Neuronal stem cell (in vitro differentiated cells): ENCODE results near the gene TP53BP2.
"Not testable (repeated sequence)": the region's sequence is repeated elsewhere in the genome, so short reads cannot be mapped to it uniquely, and the experiment has no call there.

Experiments
- DNase-seq: peaks from one replicate; pipeline ENCODE4 v3.0.0-alpha.2; 2013; ENCODE audit warnings: low spot score
- H2AFZ ChIP-seq: one replicate; pipeline ENCODE4 v1.6.1; 2013; ENCODE audit warnings: mild to moderate bottlenecking, low read length, inconsistent platforms
- H2AK5ac ChIP-seq: 2 replicates; pipeline ENCODE4 v1.6.1; 2013; ENCODE audit warnings: low read depth, mild to moderate bottlenecking, inconsistent platforms, low read length, moderate library complexity, mixed read lengths
- H2BK120ac ChIP-seq: 2 replicates; pipeline ENCODE4 v1.6.1; 2013; ENCODE audit warnings: low read depth, mild to moderate bottlenecking, inconsistent platforms, low read length, moderate library complexity, mixed read lengths
- H2BK12ac ChIP-seq: one replicate; pipeline ENCODE4 v1.6.1; 2013; ENCODE audit warnings: low read length, inconsistent platforms
- H2BK15ac ChIP-seq: 2 replicates; pipeline ENCODE4 v1.6.1; 2013; ENCODE audit warnings: mild to moderate bottlenecking, low read length, inconsistent platforms, mixed read lengths
- H2BK5ac ChIP-seq: one replicate; pipeline ENCODE4 v1.6.1; 2013; ENCODE audit warnings: inconsistent platforms, mild to moderate bottlenecking, low read length, moderate library complexity
- H3K14ac ChIP-seq: one replicate; pipeline ENCODE4 v1.6.1; 2013; ENCODE audit warnings: low read length, inconsistent platforms
- H3K18ac ChIP-seq: 2 replicates; pipeline ENCODE4 v1.6.1; 2013; ENCODE audit warnings: low read length, inconsistent platforms
- H3K23ac ChIP-seq: 2 replicates; pipeline ENCODE4 v1.6.1; 2013; ENCODE audit warnings: low read depth, mild to moderate bottlenecking, mixed read lengths, low read length, inconsistent platforms; ENCODE audit not compliant: poor library complexity
- H3K27ac ChIP-seq: replicated peaks from 3 replicates; pipeline ENCODE4 v1.5.1; 2013; ENCODE audit warnings: low read length, inconsistent platforms
- H3K27me3 ChIP-seq, 3 experiments: 2 replicates each; pipeline ENCODE4 v1.6.1; 2013; ENCODE audit warnings: low read length in 3 of 3, mild to moderate bottlenecking in 2 of 3, inconsistent platforms in 1 of 3, low read depth in 1 of 3, mixed read lengths in 1 of 3, moderate library complexity in 1 of 3; ENCODE audit not compliant: control insufficient read depth in 3 of 3, insufficient read depth in 3 of 3
- H3K36me3 ChIP-seq, 2 donors: replicated peaks in 1 of 2; 2 replicates each; pipeline ENCODE4 v1.6.1; 2013; ENCODE audit warnings: low read length in 2 of 2; ENCODE audit not compliant: control insufficient read depth in 2 of 2, insufficient read depth in 2 of 2
- H3K4ac ChIP-seq: 2 replicates; pipeline ENCODE4 v1.6.1; 2013; ENCODE audit warnings: inconsistent platforms, mild to moderate bottlenecking, low read length, moderate library complexity
- H3K4me1 ChIP-seq, 2 donors: 1 replicate in 1 of 2; 2 replicates in 1 of 2; pipeline ENCODE4 v1.6.1; 2013; ENCODE audit warnings: low read length in 2 of 2, low read depth in 1 of 2; ENCODE audit not compliant: control insufficient read depth in 2 of 2, insufficient read depth in 1 of 2
- H3K4me2 ChIP-seq: one replicate; pipeline ENCODE4 v1.6.1; 2013; ENCODE audit warnings: mild to moderate bottlenecking, low read length, inconsistent platforms; ENCODE audit not compliant: insufficient read depth, poor library complexity, severe bottlenecking
- H3K4me3 ChIP-seq, 2 donors: 2 replicates each; pipeline ENCODE4 v1.5.1; 2013; ENCODE audit warnings: low read length in 2 of 2, mild to moderate bottlenecking in 2 of 2, inconsistent platforms in 1 of 2, moderate library complexity in 1 of 2
- H3K79me1 ChIP-seq: one replicate; pipeline ENCODE4 v1.6.1; 2013; ENCODE audit warnings: low read depth, mild to moderate bottlenecking, inconsistent platforms, low read length, moderate library complexity
- H3K9ac ChIP-seq: one replicate; pipeline ENCODE4 v1.6.1; 2013; ENCODE audit warnings: mild to moderate bottlenecking, low read depth, low read length, inconsistent platforms; ENCODE audit not compliant: poor library complexity
- H3K9me3 ChIP-seq, 2 donors: replicated peaks in 1 of 2; 2 replicates each; pipeline versions ENCODE3 to v1.6.1; 2013; ENCODE audit warnings: low read length in 2 of 2, mild to moderate bottlenecking in 2 of 2, inconsistent platforms in 1 of 2, low read depth in 1 of 2, mixed read lengths in 1 of 2, moderate library complexity in 1 of 2; ENCODE audit not compliant: control insufficient read depth in 2 of 2, insufficient read depth in 1 of 2
- H4K8ac ChIP-seq: one replicate; pipeline ENCODE4 v1.6.1; 2013; ENCODE audit warnings: low read depth, mild to moderate bottlenecking, inconsistent platforms, low read length, moderate library complexity
- H4K91ac ChIP-seq: one replicate; pipeline ENCODE4 v1.6.1; 2013; ENCODE audit warnings: low read length, low read depth, mild to moderate bottlenecking, inconsistent platforms; ENCODE audit not compliant: poor library complexity
- WGBS, 2 donors: extraction: QIAGEN DNeasy Blood & Tissue Kit; methylation state at CpG; one replicate each; pipeline ENCODE4 v1.1.7; 2013; ENCODE audit warnings: missing lambda C conversion rate in 2 of 2, mixed read lengths in 1 of 2; ENCODE audit not compliant: insufficient read length in 2 of 2, insufficient replicate concordance in 1 of 2; ENCODE audit errors: extremely low coverage in 2 of 2; 5-methylcytosine and 5-hydroxymethylcytosine counted together

Gene TP53BP2

DNA sequence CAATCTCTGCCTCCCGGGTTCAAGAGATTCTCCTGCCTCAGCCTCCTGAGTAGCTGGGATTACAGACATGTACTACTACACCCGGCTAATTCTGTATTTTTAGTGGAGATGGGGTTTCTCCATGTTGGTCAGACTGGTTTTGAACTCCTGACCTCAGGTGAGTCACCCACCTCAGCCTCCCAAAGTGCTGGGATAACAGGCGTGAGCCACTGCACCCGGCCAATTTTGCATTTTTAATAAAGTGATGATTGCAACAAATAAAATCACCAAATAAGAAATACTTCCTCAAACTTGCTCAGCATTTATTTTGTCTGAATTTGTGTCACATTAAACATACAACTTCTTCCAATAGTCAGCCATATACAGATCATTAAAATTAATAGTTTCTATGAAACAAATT lies 35.8 kb downstream of the TP53BP2 start:
- H2BK120ac ChIP-seq, H3K27ac ChIP-seq, H3K14ac ChIP-seq, H2BK15ac ChIP-seq, H3K4me2 ChIP-seq, H2BK5ac ChIP-seq, H3K4me1 ChIP-seq, H2BK12ac ChIP-seq, H3K4me3 ChIP-seq, H4K91ac ChIP-seq, H3K23ac ChIP-seq, H3K4ac ChIP-seq, H2AK5ac ChIP-seq, H3K18ac ChIP-seq, H3K9ac ChIP-seq, H3K79me1 ChIP-seq, DNase-seq, H4K8ac ChIP-seq, H2AFZ ChIP-seq, H3K27me3 ChIP-seq: not testable (repeated sequence)
- WGBS, 2 donors: no CpG with 5 or more reads among the region's 4 CpGs
- Histone ChIP-seq H3K9me3 (peaks cover 0 to 11% of the 10 kb centered on the region in 2 donors), H3K36me3 (peaks cover 14 to 97% of the 10 kb centered on the region in 2 donors)

DNA sequence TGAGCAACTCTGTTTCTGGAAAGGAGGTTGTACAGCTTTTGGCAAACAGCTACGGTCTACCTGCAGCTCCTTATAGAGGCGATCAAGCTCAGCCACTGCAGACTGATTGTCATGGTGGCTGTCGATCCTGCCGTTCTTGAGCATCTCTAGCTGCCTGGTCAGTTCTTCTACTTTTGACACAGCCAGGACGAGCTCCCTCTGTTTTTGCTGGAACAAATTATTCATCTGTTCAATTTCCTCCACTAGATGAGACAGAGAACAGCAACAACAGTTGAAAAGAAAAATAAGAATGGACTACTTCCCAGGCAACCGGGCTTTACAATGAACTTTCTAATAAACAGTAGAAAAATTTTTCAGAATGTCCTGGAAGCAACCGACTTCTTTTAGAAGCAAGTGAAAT lies 42.5 kb downstream of the TP53BP2 start:
- H3K36me3 ChIP-seq: peaks cover 21 to 99% of the 10 kb centered on the region in 2 donors
- H2BK15ac ChIP-seq: no peak overlapping the region
- no peak overlapping the region for H2AFZ ChIP-seq
- no peak for DNase-seq
- WGBS, 2 donors: no CpG with 5 or more reads among the region's 7 CpGs
- H3K9me3 ChIP-seq: peaks cover 0 to 11% of the 10 kb centered on the region in 2 donors
- no peak overlapping the region for H4K8ac ChIP-seq
- H2BK120ac ChIP-seq: no peak overlapping the region
- H3K4me1 ChIP-seq: no peaks in the 10 kb centered on the region
- H3K27ac ChIP-seq: no peak overlapping the region
- no peak overlapping the region for H3K18ac ChIP-seq
- no peak overlapping the region for H2BK5ac ChIP-seq
- no peaks in the 10 kb centered on the region for H3K27me3 ChIP-seq
- H2AK5ac ChIP-seq: no peak overlapping the region
- no peak overlapping the region for H3K4me3 ChIP-seq
- no peak overlapping the region for H3K23ac ChIP-seq
- H3K14ac ChIP-seq: no peak overlapping the region
- no peak overlapping the region for H2BK12ac ChIP-seq
- no peak overlapping the region for H4K91ac ChIP-seq
- H3K9ac ChIP-seq: no peak overlapping the region
- H3K4ac ChIP-seq: no peak overlapping the region
- H3K79me1 ChIP-seq: peaks cover 2% of the 10 kb centered on the region
- no peak overlapping the region for H3K4me2 ChIP-seq

DNA sequence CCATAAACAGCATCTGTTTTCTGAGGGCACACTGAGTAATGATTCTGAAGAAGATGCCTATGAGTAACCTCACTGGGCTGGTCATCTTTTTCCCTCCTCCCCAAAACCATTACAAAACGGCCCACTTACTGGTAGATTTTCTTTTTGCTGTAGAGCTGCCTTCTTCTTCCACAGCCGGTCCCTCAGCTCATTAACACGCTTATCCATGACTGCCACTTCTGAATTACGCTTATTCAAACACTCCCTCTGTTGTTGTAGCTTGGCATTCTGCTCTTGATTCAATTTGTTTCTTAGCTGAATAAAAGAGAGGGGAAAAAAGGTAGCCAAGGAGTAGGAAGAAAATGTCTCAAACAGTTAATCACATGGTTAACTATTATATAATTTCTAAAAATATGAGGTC lies 43.1 kb downstream of the TP53BP2 start:
- H2BK5ac ChIP-seq: no peak overlapping the region
- H3K36me3 ChIP-seq: peaks cover 27 to 100% of the 10 kb centered on the region in 2 donors
- H3K23ac ChIP-seq: no peak overlapping the region
- no CpG with 5 or more reads among the region's 4 CpGs for WGBS, 2 donors
- H2BK12ac ChIP-seq: no peak overlapping the region
- H3K9me3 ChIP-seq: peaks cover 0 to 7% of the 10 kb centered on the region in 2 donors
- H3K9ac ChIP-seq: no peak overlapping the region
- H2AK5ac ChIP-seq: no peak overlapping the region
- no peak overlapping the region for H3K4ac ChIP-seq
- H3K4me2 ChIP-seq: no peak overlapping the region
- no peak overlapping the region for H3K14ac ChIP-seq
- H3K27ac ChIP-seq: no peak overlapping the region
- peaks cover 2% of the 10 kb centered on the region for H3K79me1 ChIP-seq
- H3K4me1 ChIP-seq: no peaks in the 10 kb centered on the region
- no peaks in the 10 kb centered on the region for H3K27me3 ChIP-seq
- H4K8ac ChIP-seq: no peak overlapping the region
- no peak overlapping the region for H3K4me3 ChIP-seq
- H4K91ac ChIP-seq: no peak overlapping the region
- no peak overlapping the region for H2BK120ac ChIP-seq
- H3K18ac ChIP-seq: no peak overlapping the region
- no peak for DNase-seq
- no peak overlapping the region for H2BK15ac ChIP-seq
- H2AFZ ChIP-seq: no peak overlapping the region

DNA sequence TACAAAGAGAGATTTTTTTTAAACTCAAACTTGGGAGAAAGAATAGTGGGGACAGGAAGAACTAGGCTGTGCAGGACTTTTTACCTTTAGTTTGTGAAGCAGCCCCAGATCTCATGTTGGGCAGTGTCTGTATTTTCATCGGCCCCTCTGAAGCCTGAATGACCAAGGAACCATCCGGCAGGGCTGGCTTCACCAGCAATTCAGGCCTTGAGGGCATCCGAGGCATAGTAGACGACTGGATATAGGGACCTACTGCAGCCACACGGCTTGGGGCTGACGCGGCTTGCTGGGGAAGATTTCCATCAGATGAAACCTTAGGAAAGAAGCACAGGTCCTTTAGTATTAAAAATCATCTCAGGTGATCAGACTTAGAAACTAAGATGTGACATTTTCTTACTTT lies 43.7 kb downstream of the TP53BP2 start:
- H3K27me3 ChIP-seq: no peaks in the 10 kb centered on the region
- no peak overlapping the region for H2BK15ac ChIP-seq
- peaks cover 28 to 100% of the 10 kb centered on the region in 2 donors for H3K36me3 ChIP-seq
- H3K4me2 ChIP-seq: no peak overlapping the region
- H2BK5ac ChIP-seq: no peak overlapping the region
- no peak overlapping the region for H3K23ac ChIP-seq
- H3K14ac ChIP-seq: no peak overlapping the region
- H4K8ac ChIP-seq: no peak overlapping the region
- H2AFZ ChIP-seq: no peak overlapping the region
- H3K4me1 ChIP-seq: no peaks in the 10 kb centered on the region
- no peak overlapping the region for H3K4me3 ChIP-seq
- no peak overlapping the region for H2AK5ac ChIP-seq
- peaks cover 2% of the 10 kb centered on the region for H3K79me1 ChIP-seq
- no peak for DNase-seq
- H3K27ac ChIP-seq: no peak overlapping the region
- H3K9me3 ChIP-seq: peaks cover 0 to under 1% of the 10 kb centered on the region in 2 donors
- H3K18ac ChIP-seq: no peak overlapping the region
- no peak overlapping the region for H2BK12ac ChIP-seq
- H3K9ac ChIP-seq: no peak overlapping the region
- WGBS, 2 donors: no CpG with 5 or more reads among the region's 7 CpGs
- no peak overlapping the region for H2BK120ac ChIP-seq
- H3K4ac ChIP-seq: no peak overlapping the region
- no peak overlapping the region for H4K91ac ChIP-seq
